ES-I3 (cell line): ENCODE results near the gene BCAR3.
"Not testable (repeated sequence)": the region's sequence is repeated elsewhere in the genome, so short reads cannot be mapped to it uniquely, and the experiment has no call there.

Experiments used
- H3K36me3 ChIP-seq: 2 replicates; pipeline ENCODE4 v1.6.1; 2013; ENCODE audit warnings: mild to moderate bottlenecking, low read length, control low read depth, moderate library complexity; ENCODE audit not compliant: insufficient read depth
- H3K4me1 ChIP-seq: 2 replicates; pipeline ENCODE4 v1.6.1; 2013; ENCODE audit warnings: mild to moderate bottlenecking, control low read depth, low read length; ENCODE audit not compliant: insufficient read depth
- H3K9ac ChIP-seq: 2 replicates; pipeline ENCODE4 v1.6.1; 2013; ENCODE audit warnings: low read depth, mild to moderate bottlenecking, low read length, moderate library complexity
- H3K9me3 ChIP-seq: 2 replicates; pipeline ENCODE4 v1.6.1; 2013; ENCODE audit warnings: mild to moderate bottlenecking, low read length, moderate library complexity; ENCODE audit not compliant: control insufficient read depth, insufficient read depth

Gene BCAR3

GRCh38 chr1:93596329-93597089 lies 85.1 kb downstream of the BCAR3 start:
- Histone ChIP-seq H3K36me3 (no peaks in the 10 kb centered on the region), H3K9ac (no peak overlapping the region), H3K9me3 (no peaks in the 10 kb centered on the region), H3K4me1 (peaks cover 34% of the 10 kb centered on the region)

- no peaks in the 10 kb centered on the region for H3K36me3 ChIP-seq
- peaks cover 34% of the 10 kb centered on the region for H3K4me1 ChIP-seq
- no peaks in the 10 kb centered on the region for H3K9me3 ChIP-seq
- no peak overlapping the region for H3K9ac ChIP-seq
Measured at GRCh38 chr1:93595743-93596142, 85.9 kb downstream of the BCAR3 start.

- Histone ChIP-seq H3K4me1 (peaks cover 34% of the 10 kb centered on the region), H3K9me3 (no peaks in the 10 kb centered on the region), H3K36me3 (no peaks in the 10 kb centered on the region), H3K9ac (no peak overlapping the region)
Measured at GRCh38 chr1:93595266-93595665, 86.4 kb downstream of the BCAR3 start.

- H3K9ac ChIP-seq = no peak overlapping the region
Measured at GRCh38 chr1:93594603-93594880, 87.1 kb downstream of the BCAR3 start.

GRCh38 chr1:93593854-93594602 lies 87.6 kb downstream of the BCAR3 start:
- Histone ChIP-seq H3K4me1 (peaks cover 34% of the 10 kb centered on the region), H3K36me3 (peaks cover 5% of the 10 kb centered on the region; the same call in 1 of the 2 replicates), H3K9me3 (no peaks in the 10 kb centered on the region), H3K9ac (no peak overlapping the region)

More at GRCh38 chr1:93594603-93594880, 87.1 kb downstream of the BCAR3 start:
- H3K4me1 ChIP-seq = peaks cover 34% of the 10 kb centered on the region
- H3K36me3 ChIP-seq = no peaks in the 10 kb centered on the region; the same call in 1 of the 2 replicates
- H3K9me3 ChIP-seq = no peaks in the 10 kb centered on the region

- H3K4me1 ChIP-seq = peaks cover 34% of the 10 kb centered on the region
- H3K9me3 ChIP-seq = no peaks in the 10 kb centered on the region
- H3K9ac ChIP-seq = no peak overlapping the region
- H3K36me3 ChIP-seq = peaks cover 11% of the 10 kb centered on the region; the same call in 1 of the 2 replicates
Measured at GRCh38 chr1:93592551-93592949, 89.1 kb downstream of the BCAR3 start.

- peaks cover 34% of the 10 kb centered on the region for H3K4me1 ChIP-seq
- H3K9ac ChIP-seq = no peak overlapping the region
- peaks cover 15% of the 10 kb centered on the region for H3K36me3 ChIP-seq
- no peaks in the 10 kb centered on the region for H3K9me3 ChIP-seq
Measured at GRCh38 chr1:93591676-93592550, 89.7 kb downstream of the BCAR3 start.

- not testable (repeated sequence) for H3K9me3 ChIP-seq, H3K9ac ChIP-seq
- Histone ChIP-seq H3K36me3 (peaks cover 15% of the 10 kb centered on the region), H3K4me1 (peaks cover 28% of the 10 kb centered on the region)
Measured at GRCh38 chr1:93591291-93591675, 90.4 kb downstream of the BCAR3 start.

- Histone ChIP-seq H3K9ac (no peak overlapping the region), H3K36me3 (peaks cover 15% of the 10 kb centered on the region), H3K4me1 (peaks cover 8% of the 10 kb centered on the region; the same call in 1 of the 2 replicates), H3K9me3 (no peaks in the 10 kb centered on the region)
Measured at GRCh38 chr1:93588955-93589354, 92.7 kb downstream of the BCAR3 start.

- H3K9ac ChIP-seq = no peak overlapping the region
- H3K36me3 ChIP-seq = peaks cover 15% of the 10 kb centered on the region
- no peaks in the 10 kb centered on the region for H3K9me3 ChIP-seq
- H3K4me1 ChIP-seq = peaks cover 4% of the 10 kb centered on the region; the same call in 1 of the 2 replicates
Measured at GRCh38 chr1:93588206-93588605, 93.4 kb downstream of the BCAR3 start.

- Histone ChIP-seq H3K9me3 (no peaks in the 10 kb centered on the region), H3K36me3 (peaks cover 15% of the 10 kb centered on the region), H3K4me1 (peaks cover 4% of the 10 kb centered on the region; the same call in 1 of the 2 replicates), H3K9ac (no peak overlapping the region)
Measured at GRCh38 chr1:93587354-93587753, 94.3 kb downstream of the BCAR3 start.

- H3K9ac ChIP-seq = no peak overlapping the region
- H3K36me3 ChIP-seq = peaks cover 15% of the 10 kb centered on the region
- no peaks in the 10 kb centered on the region for H3K4me1 ChIP-seq
- no peaks in the 10 kb centered on the region for H3K9me3 ChIP-seq
Measured at GRCh38 chr1:93585059-93585966, 96.3 kb downstream of the BCAR3 start.

- Histone ChIP-seq H3K9ac (no peak overlapping the region), H3K9me3 (no peaks in the 10 kb centered on the region), H3K4me1 (no peaks in the 10 kb centered on the region), H3K36me3 (peaks cover 14% of the 10 kb centered on the region)
Measured at GRCh38 chr1:93584261-93585003, 97.2 kb downstream of the BCAR3 start.
